GM19452 (cell line): Measurements from ENCODE around the gene DNAH1.

Experiments used
- ATAC-seq: cut with Tn5 transposase; IDR thresholded peaks from one replicate; pipeline ENCODE4 v1.9.1; 2021; ENCODE audit not compliant: unreplicated experiment

Gene DNAH1

GRCh38 chr3:52385157-52385556 lies 69.0 kb downstream of the DNAH1 start:
- ATAC-seq: no peak

- no peak for ATAC-seq
Observed at GRCh38 chr3:52387481-52387880, 71.4 kb downstream of the DNAH1 start.

GRCh38 chr3:52388348-52388821 lies 72.3 kb downstream of the DNAH1 start:
- no peak for ATAC-seq

GRCh38 chr3:52388933-52389332 lies 72.8 kb downstream of the DNAH1 start:
- ATAC-seq: no peak

- no peak for ATAC-seq
Observed at GRCh38 chr3:52391096-52391495, 75.0 kb downstream of the DNAH1 start.

- ATAC-seq: no peak
Observed at GRCh38 chr3:52392216-52392930, 76.3 kb downstream of the DNAH1 start.

- no peak for ATAC-seq
Observed at GRCh38 chr3:52393131-52393807, 77.2 kb downstream of the DNAH1 start.

- ATAC-seq: no peak
Observed at GRCh38 chr3:52393959-52394670, 78.0 kb downstream of the DNAH1 start.

- ATAC-seq: no peak
Observed at GRCh38 chr3:52394751-52395502, 78.8 kb downstream of the DNAH1 start.

- no peak for ATAC-seq
Observed at GRCh38 chr3:52395503-52395865, 79.4 kb downstream of the DNAH1 start.

- no peak for ATAC-seq
Observed at GRCh38 chr3:52396011-52396906, 80.1 kb downstream of the DNAH1 start.

GRCh38 chr3:52396907-52397591 lies 80.9 kb downstream of the DNAH1 start:
- ATAC-seq: no peak

GRCh38 chr3:52397676-52398399 lies 81.7 kb downstream of the DNAH1 start:
- no peak for ATAC-seq

- no peak for ATAC-seq
Observed at GRCh38 chr3:52398670-52399081, 82.6 kb downstream of the DNAH1 start.

GRCh38 chr3:52399131-52399530 lies 83.0 kb downstream of the DNAH1 start:
- ATAC-seq: no peak

- no peak for ATAC-seq
Observed at GRCh38 chr3:52399593-52399992, 83.5 kb downstream of the DNAH1 start.

GRCh38 chr3:52400275-52400793 lies 84.2 kb downstream of the DNAH1 start:
- no peak for ATAC-seq

GRCh38 chr3:52401021-52401420 lies 84.9 kb downstream of the DNAH1 start:
- no peak for ATAC-seq

- no peak for ATAC-seq
Observed at GRCh38 chr3:52401551-52401950, 85.4 kb downstream of the DNAH1 start.
